Liver (tissue), 9 donors: ENCODE data around the gene ASMTL. TPM values are rescaled to one million over a fixed set of nuclear protein-coding genes. Genes with fewer than 3 reads are reported as not detected.

ENCODE experiments used
- DNase-seq: peaks from one replicate; pipeline ENCODE4 v3.0.0-alpha.2; 2017; ENCODE audit warnings: low spot score
- H3K27ac ChIP-seq, 2 donors: one replicate each; pipeline ENCODE4 v1.7.0; 2013; ENCODE audit warnings: inconsistent platforms in 2 of 2, low read length in 2 of 2, control low read depth in 1 of 2, low read depth in 1 of 2, mild to moderate bottlenecking in 1 of 2
- H3K27me3 ChIP-seq, 4 donors: one replicate each; pipeline versions ENCODE4 v1.6.1 to v1.7.0; 2013; ENCODE audit warnings: low read length in 3 of 4, inconsistent platforms in 1 of 4, mild to moderate bottlenecking in 1 of 4, moderate library complexity in 1 of 4; ENCODE audit not compliant: control insufficient read depth in 4 of 4, insufficient read depth in 4 of 4
- H3K36me3 ChIP-seq, 4 donors: one replicate each; pipeline versions ENCODE4 v1.6.1 to v1.7.0; 2013; ENCODE audit warnings: low read length in 3 of 4, mild to moderate bottlenecking in 3 of 4, low read depth in 1 of 4, moderate library complexity in 1 of 4; ENCODE audit not compliant: control insufficient read depth in 4 of 4, insufficient read depth in 3 of 4
- H3K4me1 ChIP-seq, 4 donors: one replicate each; pipeline versions ENCODE4 v1.6.1 to v1.7.0; 2013; ENCODE audit warnings: low read length in 3 of 4, mild to moderate bottlenecking in 3 of 4, moderate library complexity in 1 of 4; ENCODE audit not compliant: control insufficient read depth in 4 of 4, insufficient read depth in 4 of 4
- H3K4me3 ChIP-seq, 3 donors: one replicate each; pipeline versions ENCODE4 v1.6.1 to v1.7.0; 2013; ENCODE audit warnings: low read length in 3 of 3, control low read depth in 1 of 3, low read depth in 1 of 3, mild to moderate bottlenecking in 1 of 3
- H3K9ac ChIP-seq, 2 donors: one replicate each; pipeline ENCODE4 v1.7.0; 2013; ENCODE audit warnings: low read length in 2 of 2, mild to moderate bottlenecking in 2 of 2, moderate library complexity in 2 of 2, control low read depth in 1 of 2, low read depth in 1 of 2
- H3K9me3 ChIP-seq, 4 donors: one replicate each; pipeline versions ENCODE4 v1.6.1 to v1.7.0; 2013; ENCODE audit warnings: low read length in 3 of 4; ENCODE audit not compliant: control insufficient read depth in 4 of 4
- EGR1 ChIP-seq, 2 donors: IDR thresholded peaks; 2 replicates each; pipeline ENCODE4 v1.6.1; 2016 to 2018; ENCODE audit warnings: antibody characterized with exemption in 2 of 2, low read depth in 2 of 2
- FOXA1 ChIP-seq: IDR thresholded peaks from 2 replicates; pipeline ENCODE4 v1.6.1; 2016; ENCODE audit warnings: antibody characterized with exemption
- FOXA2 ChIP-seq: IDR thresholded peaks from 2 replicates; pipeline ENCODE4 v1.6.1; 2016; ENCODE audit warnings: antibody characterized with exemption
- HNF4A ChIP-seq, 2 donors: conservative IDR thresholded peaks; 2 replicates each; pipeline ENCODE4 v1.6.1; 2016; ENCODE audit warnings: antibody characterized with exemption in 2 of 2, mild to moderate bottlenecking in 2 of 2
- RAD21 ChIP-seq, 2 donors: IDR thresholded peaks; 2 replicates each; pipeline ENCODE4 v1.6.1; 2016; ENCODE audit warnings: antibody characterized with exemption in 2 of 2, mild to moderate bottlenecking in 2 of 2
- REST ChIP-seq: IDR thresholded peaks from 2 replicates; pipeline ENCODE4 v1.6.1; 2016; ENCODE audit warnings: antibody characterized with exemption, mild to moderate bottlenecking
- SP1 ChIP-seq: IDR thresholded peaks from 2 replicates; pipeline ENCODE4 v1.6.1; 2018; ENCODE audit warnings: antibody characterized with exemption, mild to moderate bottlenecking
- TAF1 ChIP-seq: conservative IDR thresholded peaks from 2 replicates; pipeline ENCODE4 v1.6.1; 2016; ENCODE audit warnings: antibody characterized with exemption, mild to moderate bottlenecking
- YY1 ChIP-seq: IDR thresholded peaks from 2 replicates; pipeline ENCODE4 v1.6.1; 2016; ENCODE audit warnings: antibody characterized with exemption, mild to moderate bottlenecking
- WGBS: extraction: QIAGEN DNeasy Blood & Tissue Kit; methylation state at CpG from one replicate; pipeline ENCODE4 v1.1.7; 2013; 5-methylcytosine and 5-hydroxymethylcytosine counted together
- polyA plus RNA-seq, 2 donors: library from polyadenylated mRNA; stranded (reverse) in 1 of 2; unstranded in 1 of 2; fragments of 200-250 nt in 1 of 2; fragments of >200 nt in 1 of 2; fragmentation: Nextera tagmentation in 1 of 2; extraction: Ambion mirVana in 1 of 2; gene quantifications; one replicate each; pipeline versions ENCODE4 v1.2.1 to v1.2.3, GENCODE V29; 2013 to 2015
- total RNA-seq, 2 donors: library from RNA; depleted of rRNA; stranded (reverse); fragments of >200 nt; gene quantifications; one replicate each; pipeline ENCODE4 v1.2.3, GENCODE V29; 2014
- donor health status: healthy.
- donor health status: healthy.
- donor health status: healthy.
- donor health status: healthy.
- donor health status: healthy.

ASMTL gene
- total and polyA plus RNA-seq, 4 donors = 10.3 to 18.9 (median 11.6) TPM

DNA sequence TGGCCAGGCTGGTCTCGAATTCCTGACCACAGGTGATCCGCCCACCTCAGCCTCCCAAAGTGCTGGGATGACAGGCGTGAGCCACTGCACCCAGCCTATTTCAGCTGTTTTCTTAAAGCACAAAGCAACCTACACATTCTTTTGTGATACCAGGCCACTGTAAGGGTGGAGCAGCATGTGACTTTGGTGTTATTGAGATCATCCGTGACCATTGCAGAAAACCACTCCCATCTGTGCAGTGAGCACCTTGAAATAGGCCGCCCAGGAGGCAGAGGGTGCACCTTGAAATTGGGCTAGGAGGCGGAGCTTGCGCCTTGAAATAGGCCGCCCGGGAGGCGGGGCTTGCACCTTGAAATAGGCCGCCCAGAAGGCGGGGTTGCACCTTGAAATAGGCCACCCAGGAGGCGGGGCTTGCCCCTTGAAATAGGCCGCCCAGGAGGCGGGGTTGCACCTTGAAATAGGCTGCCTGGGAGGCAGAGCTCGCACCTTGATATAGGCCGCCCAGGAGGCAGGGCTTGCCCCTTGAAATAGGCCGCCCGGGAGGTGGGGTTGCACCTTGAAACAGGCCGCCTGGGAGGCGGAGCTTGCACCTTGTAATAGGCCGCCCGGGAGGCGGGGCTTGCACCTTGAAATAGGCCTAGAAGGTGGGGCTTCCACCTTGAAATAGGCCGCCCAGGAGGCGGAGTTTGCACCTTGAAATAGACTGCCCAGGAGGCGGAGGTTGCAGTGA lies 51.8 kb downstream of the ASMTL start:
- Histone ChIP-seq H3K36me3 (peaks cover 12 to 61% (median 26%) of the 10 kb centered on the region in 4 donors), H3K4me3 (no peak overlapping the region), H3K4me1 (no peaks in the 10 kb centered on the region), H3K9me3 (no peaks in the 10 kb centered on the region), H3K27ac (no peak overlapping the region), H3K9ac (no peak overlapping the region), H3K27me3 (no peaks in the 10 kb centered on the region)
- WGBS = 92% methylated on average over 27 of the region's 27 CpGs
- no peak for TF ChIP-seq SP1
- no peak for TF ChIP-seq REST
- TF ChIP-seq FOXA1 = no peak
- no peak for TF ChIP-seq HNF4A (conservative IDR thresholded peaks at IDR 0.05)
- TF ChIP-seq TAF1 = no peak
- TF ChIP-seq RAD21 (IDR thresholded peaks at IDR 0.05) = no peak
- TF ChIP-seq EGR1 (IDR thresholded peaks at IDR 0.05; ENCODE audit: low read depth in 2 of 2) = no peak
- DNase-seq = no peak

DNA sequence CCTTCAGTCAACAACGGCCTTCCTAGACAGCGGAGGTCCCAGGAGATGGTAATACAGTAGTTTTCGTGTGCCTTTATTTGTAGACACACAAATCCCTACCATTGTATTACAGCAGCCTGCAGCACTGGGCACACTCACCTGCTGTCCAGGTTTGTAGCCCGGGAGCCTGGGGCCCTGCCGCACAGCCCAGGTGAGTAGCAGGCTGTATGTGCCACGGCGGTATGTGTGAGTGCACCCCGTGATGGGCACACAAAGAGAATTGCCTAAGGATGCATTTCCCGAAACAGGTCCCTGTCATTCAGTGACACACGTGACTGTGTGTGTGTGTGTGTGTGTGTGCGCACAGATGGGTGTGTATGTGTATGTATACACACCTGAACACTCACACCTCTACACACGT lies 52.7 kb downstream of the ASMTL start:
- DNase-seq = no peak
- H3K27ac ChIP-seq = no peak overlapping the region
- no peaks in the 10 kb centered on the region for H3K27me3 ChIP-seq
- no peak overlapping the region for H3K4me3 ChIP-seq
- no peaks in the 10 kb centered on the region for H3K4me1 ChIP-seq
- H3K36me3 ChIP-seq = peaks cover 12 to 53% (median 20%) of the 10 kb centered on the region in 4 donors
- 98% methylated on average over 12 of the region's 12 CpGs for WGBS
- H3K9ac ChIP-seq = no peak overlapping the region
- no peaks in the 10 kb centered on the region for H3K9me3 ChIP-seq
- TF ChIP-seq YY1 (no peak), REST (no peak), TAF1 (no peak), FOXA2 (no peak)
